Ectodermal cell (in vitro differentiated cells): ENCODE results near the gene GBF1.

Experiments used
- H3K27ac ChIP-seq: 2 replicates; pipeline ENCODE4 v1.7.0; 2013; ENCODE audit warnings: mild to moderate bottlenecking, low read depth, low read length; ENCODE audit not compliant: insufficient read depth, poor library complexity, severe bottlenecking
- H3K27me3 ChIP-seq: 2 replicates; pipeline ENCODE4 v1.7.0; 2013; ENCODE audit warnings: mild to moderate bottlenecking, low read length; ENCODE audit not compliant: insufficient read depth, control insufficient read depth, poor library complexity, severe bottlenecking
- H3K36me3 ChIP-seq: one replicate; pipeline ENCODE4 v1.7.0; 2013; ENCODE audit warnings: low read length; ENCODE audit not compliant: control insufficient read depth, insufficient read depth
- H3K4me1 ChIP-seq: one replicate; pipeline ENCODE4 v1.7.0; 2013; ENCODE audit warnings: low read length; ENCODE audit not compliant: control insufficient read depth, insufficient read depth
- H3K4me3 ChIP-seq: 2 replicates; pipeline ENCODE4 v1.7.0; 2013; ENCODE audit warnings: low read depth, low read length, control low read depth; ENCODE audit not compliant: insufficient read depth
- H3K9me3 ChIP-seq: 2 replicates; pipeline ENCODE4 v1.7.0; 2013; ENCODE audit warnings: mild to moderate bottlenecking, low read length, moderate library complexity; ENCODE audit not compliant: control insufficient read depth
- WGBS, 2 experiments: methylation state at CpG; one replicate each; pipeline ENCODE4 v1.1.7; 2013; ENCODE audit warnings: missing lambda C conversion rate in 2 of 2; 5-methylcytosine and 5-hydroxymethylcytosine counted together

The GBF1 gene

GRCh38 chr10:102219370-102219769 lies 26.0 kb upstream of the GBF1 start:
- Histone ChIP-seq H3K36me3 (no peaks in the 10 kb centered on the region), H3K4me3 (no peak overlapping the region), H3K9me3 (no peaks in the 10 kb centered on the region), H3K27me3 (peaks cover 30% of the 10 kb centered on the region), H3K4me1 (no peaks in the 10 kb centered on the region), H3K27ac (no peak overlapping the region)
- 86 to 91% methylated on average over 5 of the region's 5 CpGs for WGBS, 2 experiments

- Histone ChIP-seq H3K4me3 (no peak overlapping the region), H3K4me1 (no peaks in the 10 kb centered on the region), H3K27ac (no peak overlapping the region), H3K27me3 (peaks cover 42% of the 10 kb centered on the region), H3K36me3 (no peaks in the 10 kb centered on the region), H3K9me3 (no peaks in the 10 kb centered on the region)
These were observed 24.7 kb upstream of the GBF1 start for GRCh38 chr10:102220612-102221011.

- Histone ChIP-seq H3K27ac (no peak overlapping the region), H3K36me3 (no peaks in the 10 kb centered on the region), H3K4me1 (no peaks in the 10 kb centered on the region), H3K4me3 (no peak overlapping the region), H3K9me3 (no peaks in the 10 kb centered on the region), H3K27me3 (peaks cover 64% of the 10 kb centered on the region)
- 86 to 91% methylated on average over 5 of the region's 5 CpGs for WGBS, 2 experiments
These were observed 22.5 kb upstream of the GBF1 start for GRCh38 chr10:102222797-102223196.

GRCh38 chr10:102225646-102226541 lies 19.4 kb upstream of the GBF1 start, which contains the start of gene ELOVL3:
ELOVL3 (plus strand) TSS chr10:102226299; CDS start chr10:102226549, 250 bp downstream.
- Histone ChIP-seq H3K27ac (no peak within 1 kb of the TSS), H3K4me3 (peak within 1 kb of the TSS; percentile 16), H3K27me3 (peaks cover 92% of the 10 kb centered on the region), H3K9me3 (no peaks in the 10 kb centered on the region), H3K4me1 (no peaks in the 10 kb centered on the region), H3K36me3 (no peaks in the 10 kb centered on the region)
- 8% methylated on average over 47 of the region's 47 CpGs for WGBS, 2 experiments

GRCh38 chr10:102226542-102226870 lies 18.8 kb upstream of the GBF1 start:
- Histone ChIP-seq H3K4me3 (no peak overlapping the region), H3K27ac (no peak overlapping the region), H3K27me3 (peaks cover 95% of the 10 kb centered on the region), H3K4me1 (no peaks in the 10 kb centered on the region), H3K9me3 (no peaks in the 10 kb centered on the region), H3K36me3 (no peaks in the 10 kb centered on the region)
- 73 to 75% methylated on average over 8 of the region's 8 CpGs for WGBS, 2 experiments

- H3K27ac ChIP-seq, result no peak overlapping the region
- H3K4me3 ChIP-seq, result no peak overlapping the region
- no peaks in the 10 kb centered on the region for H3K36me3 ChIP-seq
- WGBS, 2 experiments, result 82 to 84% methylated on average over 8 of the region's 8 CpGs
- no peaks in the 10 kb centered on the region for H3K9me3 ChIP-seq
- H3K27me3 ChIP-seq, result peaks cover 96% of the 10 kb centered on the region
- no peaks in the 10 kb centered on the region for H3K4me1 ChIP-seq
These were observed 18.3 kb upstream of the GBF1 start for GRCh38 chr10:102227050-102227449.

GRCh38 chr10:102229810-102230263 lies 15.5 kb upstream of the GBF1 start:
- H3K27ac ChIP-seq, result no peak overlapping the region
- H3K4me3 ChIP-seq, result peak overlapping the region; percentile 38
- H3K27me3 ChIP-seq, result peaks cover 99% of the 10 kb centered on the region
- H3K36me3 ChIP-seq, result no peaks in the 10 kb centered on the region
- no peaks in the 10 kb centered on the region for H3K9me3 ChIP-seq
- WGBS, 2 experiments, result 3 to 4% methylated on average over 24 of the region's 24 CpGs
- peaks cover 5% of the 10 kb centered on the region for H3K4me1 ChIP-seq

- 2% methylated on average over 50 of the region's 50 CpGs for WGBS, 2 experiments
- Histone ChIP-seq H3K4me1 (peaks cover 6% of the 10 kb centered on the region), H3K4me3 (peak overlapping the region; percentile 38), H3K9me3 (no peaks in the 10 kb centered on the region), H3K27me3 (peaks cover 98% of the 10 kb centered on the region), H3K27ac (no peak overlapping the region), H3K36me3 (no peaks in the 10 kb centered on the region)
These were observed 15.0 kb upstream of the GBF1 start for GRCh38 chr10:102230264-102230860.

- H3K27me3 ChIP-seq, result peaks cover 98% of the 10 kb centered on the region
- WGBS, 2 experiments, result 1 to 2% methylated on average over 52 of the region's 52 CpGs
- H3K4me3 ChIP-seq, result peak overlapping the region; percentile 38
- H3K36me3 ChIP-seq, result no peaks in the 10 kb centered on the region
- no peak overlapping the region for H3K27ac ChIP-seq
- peaks cover 6% of the 10 kb centered on the region for H3K4me1 ChIP-seq
- H3K9me3 ChIP-seq, result no peaks in the 10 kb centered on the region
These were observed 14.4 kb upstream of the GBF1 start for GRCh38 chr10:102230861-102231356.
